Medulla oblongata (tissue), 1 donor: Measurements from ENCODE around the gene ZNF93.
"Not testable (repeated sequence)": the region's sequence is repeated elsewhere in the genome, so short reads cannot be mapped to it uniquely, and the experiment has no call there.

ENCODE experiments used
- DNase-seq: peaks from one replicate; pipeline ENCODE4 v3.0.0-alpha.2; 2015; ENCODE audit errors: extremely low spot score

ZNF93 gene

DNA sequence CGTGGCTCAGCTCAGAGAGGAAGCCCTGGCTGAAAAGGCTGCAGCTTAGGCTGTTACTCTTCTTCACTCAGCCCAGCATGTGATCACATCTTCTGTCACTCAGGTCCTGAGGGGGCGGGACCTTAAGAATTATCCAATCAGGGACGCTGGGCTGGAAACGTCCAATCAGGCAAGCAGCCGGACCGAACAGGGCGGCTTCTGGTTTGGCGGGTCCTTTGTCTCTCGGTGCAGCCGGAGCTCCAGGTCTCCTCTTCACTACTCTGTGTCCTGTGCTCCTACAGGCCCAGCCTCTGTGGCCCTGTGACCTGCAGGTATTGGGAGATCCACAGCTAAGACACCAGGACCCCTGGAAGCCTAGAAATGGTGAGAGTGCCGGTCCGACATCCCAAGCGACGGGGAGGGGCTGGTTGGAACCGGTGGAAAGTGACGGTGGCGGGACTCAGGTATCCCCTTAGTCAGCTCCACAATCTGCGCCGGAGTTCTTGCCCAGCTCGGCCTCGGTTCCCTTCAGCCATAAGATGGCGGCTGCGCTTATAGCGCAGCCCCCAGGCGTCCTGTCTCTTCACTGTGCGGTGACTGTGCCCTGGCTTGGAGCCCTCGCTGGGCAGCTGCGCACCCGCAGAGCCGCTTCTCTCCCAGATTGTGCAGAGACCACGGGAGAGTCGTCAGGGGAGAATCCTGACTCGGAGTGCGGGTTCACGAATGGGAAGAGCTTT is at the start of gene ZNF93:
Gene ZNF93, plus strand, starts transcription at position 218 of the 716 bp plus-strand sequence. Its CDS starts 143 bp downstream, at position 361.
- peak; percentile 98 for DNase-seq

- DNase-seq = not testable (repeated sequence)
Observed at GRCh38 chr19:19851740-19852139, 49.0 kb upstream of the ZNF93 start.

DNA sequence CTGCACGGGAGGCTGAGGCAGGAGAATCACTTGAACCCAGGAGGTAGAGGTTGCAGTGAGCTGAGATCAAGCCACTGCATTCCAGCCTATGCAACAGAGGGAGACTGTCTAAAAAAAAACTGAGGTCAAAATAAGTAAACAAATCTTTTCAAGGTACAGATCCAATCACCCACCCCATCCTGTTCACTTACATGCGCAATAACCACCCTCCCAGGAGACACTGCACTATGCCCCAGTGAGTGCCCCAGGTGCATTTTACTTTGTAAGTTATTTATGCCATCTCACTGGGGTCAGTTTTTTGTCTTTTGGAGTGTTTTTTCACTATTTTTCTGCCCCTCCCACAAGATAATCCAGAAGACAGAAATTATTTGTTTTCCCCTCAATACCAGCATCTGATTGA is 42.0 kb upstream of the ZNF93 start:
- DNase-seq = no peak

- peak; percentile 23 for DNase-seq
Observed at GRCh38 chr19:19860756-19861390, 39.9 kb upstream of the ZNF93 start.

DNA sequence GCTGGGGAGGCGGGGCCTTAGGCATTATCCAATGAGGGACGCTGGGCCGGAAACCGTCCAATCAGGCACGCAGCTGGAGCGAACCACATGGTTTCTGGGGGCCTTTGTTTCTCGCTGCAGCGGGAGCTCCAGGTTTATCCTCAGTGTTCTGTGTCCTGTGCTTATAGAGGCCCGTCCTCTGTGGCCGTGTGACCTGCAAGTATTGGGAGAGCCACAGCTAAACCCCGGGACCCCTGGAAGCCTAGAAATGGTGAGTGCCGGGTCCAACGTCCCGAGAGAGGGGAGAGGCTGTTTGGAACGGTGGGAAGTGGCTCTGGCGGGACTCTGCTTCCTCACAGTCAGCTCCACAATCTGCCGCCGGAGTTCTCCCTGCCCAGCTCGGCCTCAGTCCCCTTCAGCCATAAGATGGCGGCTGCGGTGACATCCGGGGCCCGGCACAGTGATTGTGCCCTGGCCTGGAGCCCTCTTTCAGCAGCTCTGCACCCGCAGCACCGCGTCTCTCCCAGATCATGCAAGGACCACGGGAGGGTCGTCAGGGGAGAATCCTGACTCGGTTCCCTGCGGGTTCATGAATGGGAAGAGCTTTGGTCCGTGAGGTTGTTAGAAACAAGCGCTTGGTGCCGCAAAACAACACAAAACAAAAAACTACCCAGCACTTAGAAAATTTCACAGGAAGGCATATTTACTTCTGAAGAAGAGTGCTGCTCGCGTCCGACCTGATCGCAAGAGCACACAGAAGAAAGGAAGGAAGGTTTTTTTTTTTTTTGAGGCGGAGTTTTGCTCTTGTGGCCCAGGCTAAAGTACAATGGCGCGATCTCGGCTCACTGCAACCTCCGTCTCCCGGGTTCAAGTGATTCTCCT is 34.8 kb upstream of the ZNF93 start, which contains the start of gene ZNF253:
Gene ZNF253, plus strand, starts transcription at position 133 of the 861 bp plus-strand sequence. Its CDS starts 115 bp downstream, at position 248.
- DNase-seq = peak; percentile 99

- DNase-seq = peak; percentile 14
Observed at GRCh38 chr19:19866611-19867248, 34.0 kb upstream of the ZNF93 start.

GRCh38 chr19:19870086-19870485 is 30.7 kb upstream of the ZNF93 start:
- not testable (repeated sequence) for DNase-seq

DNA sequence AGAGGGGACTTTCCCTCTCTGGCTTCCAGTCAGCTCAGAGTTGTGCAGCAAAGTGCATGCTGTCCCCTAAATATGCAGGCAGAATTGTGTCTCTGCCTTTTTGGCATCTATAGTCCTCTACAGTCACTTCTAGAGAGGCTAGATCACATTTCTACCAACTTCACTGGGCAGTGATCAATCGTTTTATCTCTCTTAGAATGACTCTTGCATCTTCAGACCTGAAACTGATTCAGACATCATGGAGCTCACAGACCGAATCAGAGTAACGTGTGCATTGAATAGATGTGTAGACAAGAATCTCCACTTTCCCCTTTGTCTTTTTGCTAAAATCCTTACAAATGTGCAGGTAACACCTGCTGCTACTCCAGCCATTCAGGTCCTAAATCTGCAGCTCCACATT is 28.8 kb upstream of the ZNF93 start:
- no peak for DNase-seq

DNA sequence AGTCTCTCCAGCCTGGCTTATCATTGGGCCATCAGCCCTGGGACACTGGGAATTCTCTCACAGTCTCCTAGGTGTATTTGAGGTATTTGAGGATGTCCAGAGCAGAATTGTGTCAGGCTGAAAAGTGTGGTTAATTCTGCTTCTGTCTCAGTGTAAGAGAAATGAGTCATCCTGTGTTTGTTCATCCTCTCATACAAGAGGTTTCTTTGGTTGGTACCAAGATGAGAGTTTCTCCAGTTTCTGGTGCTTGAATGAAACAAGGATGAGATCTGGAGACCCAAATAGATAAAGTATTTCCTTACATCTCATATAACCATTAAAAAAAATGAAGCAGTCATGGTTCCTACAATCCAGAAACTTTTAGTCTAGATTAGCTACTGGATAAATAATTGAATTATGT is 27.4 kb upstream of the ZNF93 start:
- DNase-seq = no peak

DNA sequence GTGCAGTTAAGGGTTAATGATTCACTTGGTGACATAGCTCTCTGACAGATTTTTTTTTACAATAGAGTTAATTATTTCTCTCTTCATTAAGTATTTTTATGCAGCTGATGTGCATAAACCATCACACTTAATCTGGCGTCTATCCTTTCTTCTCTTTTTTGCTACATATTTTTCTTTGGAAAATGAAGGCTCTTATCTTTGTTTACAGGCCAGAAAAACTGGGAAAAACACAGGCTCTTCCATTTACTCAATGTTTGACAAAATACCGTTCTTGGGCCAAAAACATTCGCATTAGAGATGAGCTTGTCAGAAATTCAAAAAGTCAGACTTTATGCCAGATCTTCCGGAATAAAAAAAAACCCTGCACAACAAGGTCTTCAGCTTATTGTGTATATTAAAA is 23.0 kb upstream of the ZNF93 start:
- no peak for DNase-seq

DNA sequence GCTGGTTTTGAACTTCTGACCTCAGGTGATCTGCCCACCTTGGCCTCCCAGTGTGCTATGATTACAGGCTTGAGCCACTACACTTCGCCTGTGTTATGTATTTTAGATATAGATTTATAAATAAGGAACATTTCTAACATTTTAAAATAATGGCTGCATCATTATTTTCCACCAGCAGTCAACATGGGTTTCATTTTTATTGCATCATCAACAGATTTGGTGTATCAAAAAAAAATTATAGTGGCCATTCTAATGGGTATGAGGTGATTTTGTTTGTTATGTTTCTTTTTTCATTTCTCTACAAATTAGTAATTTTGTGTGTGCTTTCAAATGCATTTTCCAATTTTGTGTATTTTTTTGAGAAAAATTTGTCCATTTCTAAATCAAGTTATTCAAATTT is 16.2 kb upstream of the ZNF93 start:
- DNase-seq = no peak

DNA sequence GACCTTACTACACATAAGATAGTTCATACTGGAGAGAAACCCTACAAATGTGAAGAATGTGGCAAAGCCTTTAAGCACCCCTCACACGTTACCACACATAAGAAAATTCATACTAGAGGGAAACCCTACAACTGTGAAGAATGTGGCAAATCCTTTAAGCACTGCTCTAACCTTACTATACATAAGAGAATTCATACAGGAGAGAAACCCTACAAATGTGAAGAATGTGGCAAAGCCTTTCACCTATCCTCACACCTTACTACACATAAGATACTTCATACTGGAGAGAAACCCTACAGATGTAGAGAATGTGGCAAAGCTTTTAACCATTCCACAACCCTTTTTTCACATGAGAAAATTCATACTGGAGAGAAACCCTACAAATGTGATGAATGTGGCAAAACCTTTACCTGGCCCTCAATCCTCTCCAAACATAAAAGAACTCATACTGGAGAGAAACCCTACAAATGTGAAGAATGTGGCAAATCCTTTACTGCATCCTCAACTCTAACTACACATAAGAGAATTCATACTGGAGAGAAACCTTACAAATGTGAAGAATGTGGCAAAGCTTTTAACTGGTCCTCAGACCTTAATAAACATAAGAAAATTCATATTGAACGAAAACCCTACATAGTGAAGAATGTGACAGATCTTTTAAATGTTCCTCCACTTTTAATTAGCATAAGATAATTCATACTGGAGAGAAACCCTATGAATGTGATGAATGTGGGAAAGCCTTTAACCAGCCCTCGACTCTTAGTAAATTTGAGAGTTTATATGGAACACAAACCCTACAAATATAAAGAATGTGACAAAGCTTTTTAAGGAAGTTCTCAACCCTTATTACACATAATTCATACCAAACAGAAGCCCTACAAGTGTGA is 8.4 kb upstream of the ZNF93 start:
- not testable (repeated sequence) for DNase-seq

- no peak for DNase-seq
Observed at GRCh38 chr19:19900139-19900728, 512 bp upstream of the ZNF93 start.

DNA sequence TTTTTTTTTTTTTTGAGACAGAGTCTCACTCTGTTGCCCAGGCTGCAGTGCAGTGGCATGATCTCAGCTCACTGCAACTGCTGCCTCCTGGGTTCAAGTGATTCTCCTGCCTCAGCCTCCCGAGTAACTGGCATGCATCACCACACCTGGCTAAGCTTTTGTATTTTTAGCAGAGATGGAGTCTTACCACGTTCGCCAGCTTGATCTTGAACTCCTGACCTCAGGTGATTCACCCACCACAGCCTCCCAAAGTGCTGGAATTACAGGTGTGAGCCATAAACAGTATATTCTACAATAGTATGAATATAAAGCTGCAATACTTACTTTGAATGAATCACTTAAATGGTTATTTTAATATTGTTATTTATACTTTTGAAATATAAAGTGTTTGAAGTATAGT is 6.8 kb downstream of the ZNF93 start:
- DNase-seq = not testable (repeated sequence)

- DNase-seq = no peak
Observed at GRCh38 chr19:19909654-19910053, 8.9 kb downstream of the ZNF93 start.

GRCh38 chr19:19911150-19911549 is 10.4 kb downstream of the ZNF93 start:
- no peak for DNase-seq

- no peak for DNase-seq
Observed at GRCh38 chr19:19914596-19914995, 13.8 kb downstream of the ZNF93 start.

DNA sequence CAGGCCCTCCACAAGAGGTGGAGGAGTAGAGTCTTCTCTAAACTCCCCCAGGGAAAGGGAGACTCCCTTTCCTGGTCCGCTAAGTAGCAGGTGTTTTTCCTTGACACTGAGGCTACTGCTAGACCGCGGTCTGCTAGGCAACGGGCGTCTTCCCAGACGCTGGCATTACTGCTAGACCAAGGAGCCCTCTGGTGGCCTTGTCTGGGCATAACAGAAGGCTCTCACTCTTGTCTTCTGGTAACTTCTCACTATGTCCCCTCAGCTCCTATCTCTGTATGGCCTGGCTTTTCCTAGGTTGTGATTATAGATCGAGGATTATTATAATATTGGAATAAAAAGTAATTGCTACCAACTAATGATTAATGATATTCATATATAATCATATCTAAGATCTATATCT is 29.7 kb downstream of the ZNF93 start:
- DNase-seq = peak; percentile 16

DNA sequence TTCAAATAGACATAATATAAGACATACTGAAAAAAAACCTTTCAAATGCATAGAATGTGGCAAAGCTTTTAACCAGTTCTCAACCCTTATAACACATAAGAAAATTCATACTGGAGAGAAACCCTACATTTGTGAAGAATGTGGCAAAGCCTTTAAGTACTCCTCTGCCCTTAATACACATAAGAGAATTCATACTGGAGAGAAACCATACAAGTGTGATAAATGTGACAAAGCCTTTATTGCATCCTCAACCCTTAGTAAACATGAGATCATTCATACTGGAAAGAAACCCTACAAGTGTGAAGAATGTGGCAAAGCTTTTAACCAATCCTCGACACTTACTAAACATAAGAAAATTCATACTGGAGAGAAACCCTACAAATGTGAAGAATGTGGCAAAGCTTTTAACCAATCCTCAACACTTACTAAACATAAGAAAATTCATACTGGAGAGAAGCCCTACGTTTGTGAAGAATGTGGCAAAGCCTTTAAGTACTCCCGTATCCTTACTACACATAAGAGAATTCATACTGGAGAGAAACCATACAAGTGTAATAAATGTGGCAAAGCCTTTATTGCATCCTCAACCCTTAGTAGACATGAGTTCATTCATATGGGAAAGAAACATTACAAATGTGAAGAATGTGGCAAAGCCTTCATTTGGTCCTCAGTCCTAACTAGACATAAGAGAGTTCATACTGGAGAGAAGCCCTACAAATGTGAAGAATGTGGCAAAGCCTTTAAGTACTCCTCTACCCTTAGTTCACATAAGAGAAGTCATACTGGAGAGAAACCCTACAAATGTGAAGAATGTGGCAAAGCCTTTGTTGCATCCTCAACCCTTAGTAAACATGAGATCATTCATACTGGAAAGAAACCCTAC is 32.9 kb downstream of the ZNF93 start:
- DNase-seq = not testable (repeated sequence)
